ENCODE measurements around the gene GNAI2.

DNA sequence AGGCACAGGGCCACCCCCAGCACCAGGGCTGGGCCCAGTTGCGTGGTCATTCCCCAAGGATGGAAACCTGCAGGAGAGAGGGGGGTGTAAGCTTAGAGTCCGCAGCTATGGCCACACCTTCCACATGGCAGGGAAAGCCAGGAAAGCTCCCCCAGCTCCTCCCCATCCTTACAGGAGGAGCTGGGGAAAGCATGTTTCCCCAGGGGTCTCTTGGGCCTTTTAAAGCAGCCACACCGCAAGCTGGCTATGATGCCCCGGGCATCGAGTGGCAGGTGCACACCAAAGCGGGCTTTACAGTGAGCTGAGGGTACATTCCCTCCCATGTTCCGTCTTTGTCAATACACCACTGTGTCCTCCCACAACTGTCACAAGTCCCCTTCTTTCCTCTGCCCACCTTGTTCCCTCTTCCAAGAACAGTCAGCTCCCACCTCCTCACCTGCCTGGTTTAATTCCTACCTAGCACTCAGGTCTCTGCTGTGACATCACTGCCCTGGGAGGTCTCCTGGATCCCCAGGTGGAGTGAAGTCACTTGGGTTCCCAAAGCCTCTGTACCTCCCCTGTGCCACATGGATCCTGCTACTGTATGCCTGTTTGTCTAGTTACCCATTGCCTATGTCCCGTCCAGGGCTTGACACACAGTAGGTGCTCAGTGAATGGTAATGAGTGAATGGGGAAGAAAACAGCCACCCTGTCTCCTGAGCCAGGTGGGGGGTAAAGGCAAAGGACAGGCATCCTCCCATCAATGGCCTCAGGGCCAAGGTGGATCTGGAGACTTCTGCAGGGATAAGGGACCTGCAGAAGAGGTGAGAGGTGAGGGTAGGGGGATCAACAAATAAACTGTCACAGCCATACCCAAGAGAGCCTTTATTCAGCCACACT is 59.8 kb downstream of the GNAI2 start:
- TF ChIP-seq YY1 (IDR thresholded peaks at IDR 0.05; ENCODE audit: low read depth) (no peak), RFX5 (IDR thresholded peaks at IDR 0.05; ENCODE audit: low read length) (no peak), GABPA (IDR thresholded peaks at IDR 0.05; ENCODE audit: low read depth) (no peak), EZH2phosphoT487 (IDR thresholded peaks at IDR 0.05; ENCODE audit: borderline replicate concordance, low read depth) (no peak), RCOR1 (IDR thresholded peaks at IDR 0.05; ENCODE audit: low read length) (no peak), CHD2 (IDR thresholded peaks at IDR 0.05; ENCODE audit: low read length, partially characterized antibody) (no peak), SIN3A (IDR thresholded peaks at IDR 0.05; ENCODE audit: borderline replicate concordance, low read depth, low read length) (no peak)
- TF ChIP-seq, protein P1, sequence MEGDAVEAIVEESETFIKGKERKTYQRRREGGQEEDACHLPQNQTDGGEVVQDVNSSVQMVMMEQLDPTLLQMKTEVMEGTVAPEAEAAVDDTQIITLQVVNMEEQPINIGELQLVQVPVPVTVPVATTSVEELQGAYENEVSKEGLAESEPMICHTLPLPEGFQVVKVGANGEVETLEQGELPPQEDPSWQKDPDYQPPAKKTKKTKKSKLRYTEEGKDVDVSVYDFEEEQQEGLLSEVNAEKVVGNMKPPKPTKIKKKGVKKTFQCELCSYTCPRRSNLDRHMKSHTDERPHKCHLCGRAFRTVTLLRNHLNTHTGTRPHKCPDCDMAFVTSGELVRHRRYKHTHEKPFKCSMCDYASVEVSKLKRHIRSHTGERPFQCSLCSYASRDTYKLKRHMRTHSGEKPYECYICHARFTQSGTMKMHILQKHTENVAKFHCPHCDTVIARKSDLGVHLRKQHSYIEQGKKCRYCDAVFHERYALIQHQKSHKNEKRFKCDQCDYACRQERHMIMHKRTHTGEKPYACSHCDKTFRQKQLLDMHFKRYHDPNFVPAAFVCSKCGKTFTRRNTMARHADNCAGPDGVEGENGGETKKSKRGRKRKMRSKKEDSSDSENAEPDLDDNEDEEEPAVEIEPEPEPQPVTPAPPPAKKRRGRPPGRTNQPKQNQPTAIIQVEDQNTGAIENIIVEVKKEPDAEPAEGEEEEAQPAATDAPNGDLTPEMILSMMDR (IDR thresholded peaks at IDR 0.05) = no peak
- TF ChIP-seq, protein P2, sequence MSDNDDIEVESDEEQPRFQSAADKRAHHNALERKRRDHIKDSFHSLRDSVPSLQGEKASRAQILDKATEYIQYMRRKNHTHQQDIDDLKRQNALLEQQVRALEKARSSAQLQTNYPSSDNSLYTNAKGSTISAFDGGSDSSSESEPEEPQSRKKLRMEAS (IDR thresholded peaks at IDR 0.05; ENCODE audit: low read depth) = no peak
- TF ChIP-seq, protein P3, sequence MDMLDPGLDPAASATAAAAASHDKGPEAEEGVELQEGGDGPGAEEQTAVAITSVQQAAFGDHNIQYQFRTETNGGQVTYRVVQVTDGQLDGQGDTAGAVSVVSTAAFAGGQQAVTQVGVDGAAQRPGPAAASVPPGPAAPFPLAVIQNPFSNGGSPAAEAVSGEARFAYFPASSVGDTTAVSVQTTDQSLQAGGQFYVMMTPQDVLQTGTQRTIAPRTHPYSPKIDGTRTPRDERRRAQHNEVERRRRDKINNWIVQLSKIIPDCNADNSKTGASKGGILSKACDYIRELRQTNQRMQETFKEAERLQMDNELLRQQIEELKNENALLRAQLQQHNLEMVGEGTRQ (IDR thresholded peaks at IDR 0.05; ENCODE audit: borderline replicate concordance, low read depth, low read length) = no peak
